Endothelial cell of umbilical vein (primary cell): ENCODE measurements around the gene KDM4C. TPM values are rescaled to one million over a fixed set of nuclear protein-coding genes. Genes with fewer than 3 reads are reported as not detected.

Source experiments
- BruUV-seq: library from RNA; stranded (reverse); fragments of 400-500 nt; replicated peaks from 2 replicates; lab custom pipeline; 2021; lab: Mats Ljungman, UMichigan
- CTCF ChIA-PET: fragments of 300-600, 350-600 bp; sonication (Branson Sonifier 250); formaldehyde crosslinking; loops from one replicate; lab custom pipeline; 2021; ENCODE audit warnings: antibody characterized with exemption, inconsistent platforms; lab: Charles Lee
- POLR2A ChIA-PET: fragments of 300-600, 350-600 bp; sonication (Branson Sonifier 250); formaldehyde crosslinking; loops from one replicate; lab custom pipeline; 2021; ENCODE audit warnings: antibody characterized with exemption, inconsistent platforms; lab: Charles Lee
- DNase-seq: peaks from one replicate; pipeline ENCODE4 v3.0.0-alpha.2; 2011; ENCODE audit warnings: low read depth, low spot score
- FAIRE-seq: peaks from 2 replicates; lab custom pipeline; 2011; peaks lifted over from hg19 to GRCh38; lab: Jason Lieb, UNC
- H2AFZ ChIP-seq: 2 replicates; pipeline ENCODE4 v1.6.0; 2012; ENCODE audit warnings: low read depth, low read length, control low read depth, inconsistent platforms
- H3K27ac ChIP-seq: 2 replicates; pipeline ENCODE4 v1.5.1; 2011; ENCODE audit warnings: low read depth, mild to moderate bottlenecking, control low read depth, low read length, moderate library complexity; ENCODE audit not compliant: insufficient read depth
- H3K27me3 ChIP-seq, 2 experiments: 2 replicates each; pipeline versions ENCODE4 v1.6.0 to v1.6.1; 2011; ENCODE audit warnings: low read length in 2 of 2, mixed read lengths in 1 of 2; ENCODE audit not compliant: control insufficient read depth in 2 of 2, insufficient read depth in 2 of 2
- H3K36me3 ChIP-seq, 2 experiments: 2 replicates in 1 of 2; 3 replicates in 1 of 2; pipeline ENCODE4 v1.5.1; 2011; ENCODE audit warnings: low read length in 2 of 2, mild to moderate bottlenecking in 1 of 2, moderate library complexity in 1 of 2; ENCODE audit not compliant: control insufficient read depth in 2 of 2, insufficient read depth in 2 of 2; ENCODE audit errors: extremely low read depth in 1 of 2
- H3K4me1 ChIP-seq: 3 replicates; pipeline ENCODE4 v1.5.1; 2011; ENCODE audit warnings: mild to moderate bottlenecking, low read length; ENCODE audit not compliant: control insufficient read depth, insufficient read depth; ENCODE audit errors: extremely low read depth
- H3K4me2 ChIP-seq: 2 replicates; pipeline ENCODE4 v1.6.1; 2011; ENCODE audit warnings: low read length, control low read depth, mixed read lengths; ENCODE audit not compliant: insufficient read depth
- H3K4me3 ChIP-seq, 3 experiments: fragments of 200-600 bp in 1 of 3; sonication (generic), shearing (Covaris generic) in 1 of 3; replicated peaks in 1 of 3; 2 replicates each; pipeline ENCODE4 v1.5.1; 2011 to 2016; ENCODE audit warnings: control low read depth in 3 of 3, low read length in 3 of 3, mild to moderate bottlenecking in 2 of 3, inconsistent platforms in 1 of 3, low read depth in 1 of 3, moderate library complexity in 1 of 3; ENCODE audit not compliant: insufficient read depth in 1 of 3
- H3K79me2 ChIP-seq: 2 replicates; pipeline ENCODE4 v1.6.0; 2012; ENCODE audit warnings: low read length, inconsistent platforms; ENCODE audit not compliant: control insufficient read depth, insufficient read depth
- H3K9ac ChIP-seq: replicated peaks from 2 replicates; pipeline ENCODE3; 2011; ENCODE audit warnings: low read length, control low read depth; ENCODE audit not compliant: insufficient read depth; ENCODE audit errors: extremely low read depth
- H3K9me1 ChIP-seq: replicated peaks from 3 replicates; pipeline ENCODE4 v1.6.0; 2011; ENCODE audit warnings: mild to moderate bottlenecking, low read length; ENCODE audit not compliant: control insufficient read depth, insufficient read depth; ENCODE audit errors: extremely low read depth
- H3K9me3 ChIP-seq: replicated peaks from 2 replicates; pipeline ENCODE4 v1.5.1; 2012; ENCODE audit warnings: low read length, inconsistent platforms; ENCODE audit not compliant: control insufficient read depth, insufficient read depth
- H4K20me1 ChIP-seq: replicated peaks from 2 replicates; pipeline ENCODE3; 2011; ENCODE audit warnings: mild to moderate bottlenecking, low read length; ENCODE audit not compliant: control insufficient read depth, insufficient read depth; ENCODE audit errors: extremely low read depth
- CTCF ChIP-seq, 2 donors: IDR thresholded peaks; 1 replicate in 1 of 2; 2 replicates in 1 of 2; pipeline ENCODE4 v1.5.1; 2011; ENCODE audit warnings: low read length in 2 of 2, mild to moderate bottlenecking in 2 of 2, moderate library complexity in 2 of 2, control low read depth in 1 of 2, inconsistent platforms in 1 of 2, low read depth in 1 of 2; ENCODE audit not compliant: insufficient read depth in 1 of 2; ENCODE audit errors: extremely low read depth in 1 of 2
- EZH2 ChIP-seq: IDR thresholded peaks from 2 replicates; pipeline ENCODE4 v1.6.1; 2012; ENCODE audit warnings: borderline replicate concordance, low read depth, mild to moderate bottlenecking, moderate library complexity, low read length, inconsistent platforms; ENCODE audit not compliant: severe bottlenecking
- FOS ChIP-seq: IDR thresholded peaks from 2 replicates; pipeline ENCODE4 v1.6.1; 2011; ENCODE audit warnings: mild to moderate bottlenecking, low read length, moderate library complexity, borderline replicate concordance; ENCODE audit not compliant: insufficient read depth
- GATA2 ChIP-seq: IDR thresholded peaks from 2 replicates; pipeline ENCODE4 v1.7.0; 2011; ENCODE audit warnings: low read depth, mild to moderate bottlenecking, moderate library complexity, mixed read lengths, low read length; ENCODE audit not compliant: insufficient read length, insufficient read depth
- JUN ChIP-seq: IDR thresholded peaks from 2 replicates; pipeline ENCODE4 v1.6.1; 2011; ENCODE audit warnings: borderline replicate concordance, low read depth; ENCODE audit not compliant: insufficient read length, insufficient read depth
- MAX ChIP-seq: IDR thresholded peaks from 2 replicates; pipeline ENCODE4 v1.6.1; 2011; ENCODE audit not compliant: insufficient read depth, insufficient read length
- MYC ChIP-seq: IDR thresholded peaks from one replicate; pipeline ENCODE4 v1.6.1; 2011; ENCODE audit warnings: mild to moderate bottlenecking, low read depth, low read length
- POLR2A ChIP-seq: IDR thresholded peaks from 2 replicates; pipeline ENCODE4 v1.6.1; 2012; ENCODE audit warnings: low read depth, mild to moderate bottlenecking, control low read depth, low read length
- POLR2AphosphoS5 ChIP-seq: IDR thresholded peaks from 2 replicates; pipeline ENCODE4 v1.6.1; 2012; ENCODE audit warnings: low read depth, mild to moderate bottlenecking, control low read depth, low read length, moderate library complexity; ENCODE audit not compliant: insufficient read depth
- dilution Hi-C: fragments of 300-500 bp; cut with MboI; formaldehyde crosslinking; loops from one replicate; pipeline ENCODE4 v1.15.0; 2019; ENCODE audit warnings: low sequenced_read_pairs; ENCODE audit not compliant: extremely low pct_ligation_motif_present
- intact Hi-C: fragments of 100-400 bp; cut with micrococcal nuclease; formaldehyde crosslinking; loops from one replicate; pipeline ENCODE4 v1.10.0; 2022
- polyA plus RNA-seq, 4 experiments: library from polyadenylated mRNA; depleted of rRNA in 3 of 4; stranded (reverse) in 3 of 4; unstranded in 1 of 4; fragments of >200 nt; gene quantifications; 2 replicates each; pipeline versions ENCODE4 v1.2.1 to v1.2.3, GENCODE V29; 2011 to 2012; ENCODE audit warnings: missing spikeins in 1 of 4
- total RNA-seq: library from RNA; stranded (reverse); gene quantifications from 2 replicates; pipeline ENCODE4 v1.2.3, GENCODE V29; 2021

Gene KDM4C
- total and polyA plus RNA-seq, 2 donors (not counting 3 experiments of a cell fraction or from before 2014, with no cell fraction given) = 5.4 to 15.0 TPM

DNA sequence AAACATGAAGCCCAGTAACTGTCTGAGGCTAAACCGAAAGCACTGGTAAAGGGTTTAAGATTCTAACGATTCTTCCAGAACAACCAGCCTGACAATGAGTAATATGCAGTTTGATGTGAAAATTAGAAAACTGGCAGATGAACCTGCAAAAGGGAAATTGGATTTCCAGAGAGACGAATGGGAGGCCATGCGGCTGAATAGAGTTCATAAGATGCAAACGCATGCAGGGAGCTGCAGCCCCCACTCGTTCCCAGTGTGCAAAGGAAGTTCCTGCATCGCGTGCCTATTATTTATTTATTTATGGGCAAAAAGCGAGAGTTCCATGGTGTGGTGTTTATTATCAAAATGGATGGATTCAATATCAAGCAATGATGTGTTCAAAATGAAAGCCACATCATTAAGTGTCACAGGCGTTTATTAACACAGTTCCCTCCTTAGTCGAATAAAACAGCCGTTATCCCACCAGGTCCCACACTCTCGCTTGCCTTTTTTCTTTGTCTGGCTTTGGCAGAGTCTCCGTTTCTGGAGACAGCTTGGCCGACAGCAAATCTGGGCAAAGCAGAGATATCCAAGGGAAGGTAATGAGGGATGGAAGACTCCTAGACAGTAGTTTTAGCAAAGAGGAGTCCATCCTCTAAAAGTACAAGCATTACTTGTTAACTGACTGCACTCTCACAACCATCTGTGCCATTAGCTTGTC is 451.4 kb downstream of the KDM4C start:
- H4K20me1 ChIP-seq = no peaks in the 10 kb centered on the region
- DNase-seq = no peak
- no TSS peak for BruUV-seq
- FAIRE-seq = no peak
- intact Hi-C loops (no loop called here), dilution Hi-C loops (no loop called here)
- ChIA-PET CTCF (interaction anchor here (1.1 kb wide), 1 partner anchor 25 kb away, joined by 4 read pairs; no protein-coding TSS in a partner anchor), POLR2A (no interaction called here)
- H3K27ac ChIP-seq = no peak overlapping the region
- no peak overlapping the region for H3K9ac ChIP-seq
- H3K4me2 ChIP-seq = no peak overlapping the region
- no peaks in the 10 kb centered on the region for H3K36me3 ChIP-seq
- H3K79me2 ChIP-seq = no peaks in the 10 kb centered on the region
- H3K4me3 ChIP-seq = no peak overlapping the region
- TF ChIP-seq EZH2 (no peak), POLR2AphosphoS5 (no peak), GATA2 (no peak), MAX (no peak), CTCF (IDR thresholded peaks at IDR 0.05; ENCODE audit: extremely low read depth in 1 of 2, insufficient read depth in 1 of 2, low read depth in 1 of 2, low read length in 2 of 2) (no peak), FOS (no peak), MYC (no peak), POLR2A (no peak), JUN (no peak)
- H3K9me1 ChIP-seq = no peaks in the 10 kb centered on the region
- no peaks in the 10 kb centered on the region for H3K4me1 ChIP-seq
- no peak overlapping the region for H2AFZ ChIP-seq
- peaks cover 2 to 4% of the 10 kb centered on the region in 2 experiments for H3K27me3 ChIP-seq
- no peaks in the 10 kb centered on the region for H3K9me3 ChIP-seq
